HG03280 (cell line): ENCODE data around the gene HPCAL1.
A peak's percentile ranks its signal among the peaks of the same experiment; 100 is the strongest.

Source experiments
- ATAC-seq: cut with Tn5 transposase; IDR thresholded peaks from one replicate; pipeline ENCODE4 v1.9.1; 2021; ENCODE audit warnings: mild to moderate bottlenecking, moderate library complexity; ENCODE audit not compliant: unreplicated experiment

The HPCAL1 gene

DNA sequence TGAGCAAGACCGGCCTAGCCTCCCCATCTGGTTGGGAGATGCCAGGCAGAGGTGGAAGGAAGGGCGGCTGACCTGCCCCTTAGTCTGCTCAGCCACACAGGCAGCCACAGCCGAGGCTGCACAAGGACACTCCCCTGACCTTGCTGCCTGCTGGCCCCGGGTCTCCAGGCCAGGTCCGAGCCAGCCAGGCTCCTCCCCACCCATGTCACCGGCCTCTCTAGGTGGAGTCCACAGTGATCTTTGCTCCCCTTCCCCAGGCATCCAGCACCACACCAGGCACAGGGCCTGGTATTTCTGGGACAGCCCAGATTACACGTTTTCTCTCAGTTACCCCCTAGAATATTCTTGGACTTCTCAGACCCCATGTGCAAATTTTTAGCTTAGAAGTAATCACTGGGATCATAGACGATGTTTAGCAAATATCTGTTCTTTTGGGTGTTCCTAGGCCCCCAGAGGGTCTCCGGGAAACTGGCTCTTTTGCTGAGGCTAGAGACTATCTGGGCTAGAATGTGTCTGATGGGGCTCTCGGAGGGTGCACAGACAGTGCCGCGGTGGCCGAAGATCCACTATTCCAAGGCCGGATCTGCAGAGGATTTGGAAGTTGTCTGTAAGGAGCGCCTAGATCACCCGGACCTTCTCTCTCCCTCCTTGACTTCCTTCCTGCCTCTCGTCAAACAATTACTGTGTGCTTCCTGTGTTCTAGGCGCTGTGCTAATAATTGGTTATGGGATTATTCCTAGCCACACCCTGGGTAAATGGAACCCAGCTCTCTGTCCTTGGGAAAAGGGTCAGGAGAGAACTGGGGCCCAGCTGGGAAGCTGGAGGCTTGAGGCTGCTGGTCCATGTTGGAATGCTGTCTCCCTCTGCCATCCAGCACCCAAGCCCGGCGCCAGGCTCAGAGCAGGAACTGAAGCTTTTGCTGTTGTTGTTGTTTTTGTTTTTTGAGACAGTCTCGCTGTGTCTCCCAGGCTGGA is 98.6 kb downstream of the HPCAL1 start:
- no peak for ATAC-seq

DNA sequence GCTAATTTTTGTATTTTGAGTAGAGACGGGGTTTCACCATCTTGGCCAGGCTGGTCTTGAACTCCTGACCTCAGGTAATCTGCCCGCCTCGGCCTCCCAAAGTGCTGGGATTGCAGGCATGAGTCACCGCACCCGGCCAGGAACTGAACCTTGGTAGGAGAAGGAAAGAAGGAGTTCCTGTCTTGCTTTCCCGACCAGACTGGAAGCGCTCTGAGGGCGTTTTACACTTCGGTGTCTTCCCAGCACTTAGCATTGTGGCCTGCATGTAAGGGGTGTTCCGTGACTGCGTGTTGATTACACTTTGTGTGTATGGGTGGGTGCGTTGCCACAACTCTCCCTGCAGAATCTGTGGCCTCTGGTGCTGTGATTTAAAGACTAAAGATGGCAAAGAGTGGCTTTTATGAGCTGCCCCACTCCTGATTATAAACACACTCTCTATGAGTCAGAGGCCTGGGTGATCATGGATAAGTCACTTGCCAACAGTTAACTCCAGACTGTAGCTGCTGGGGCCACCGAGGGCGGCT is 99.4 kb downstream of the HPCAL1 start:
- no peak for ATAC-seq

DNA sequence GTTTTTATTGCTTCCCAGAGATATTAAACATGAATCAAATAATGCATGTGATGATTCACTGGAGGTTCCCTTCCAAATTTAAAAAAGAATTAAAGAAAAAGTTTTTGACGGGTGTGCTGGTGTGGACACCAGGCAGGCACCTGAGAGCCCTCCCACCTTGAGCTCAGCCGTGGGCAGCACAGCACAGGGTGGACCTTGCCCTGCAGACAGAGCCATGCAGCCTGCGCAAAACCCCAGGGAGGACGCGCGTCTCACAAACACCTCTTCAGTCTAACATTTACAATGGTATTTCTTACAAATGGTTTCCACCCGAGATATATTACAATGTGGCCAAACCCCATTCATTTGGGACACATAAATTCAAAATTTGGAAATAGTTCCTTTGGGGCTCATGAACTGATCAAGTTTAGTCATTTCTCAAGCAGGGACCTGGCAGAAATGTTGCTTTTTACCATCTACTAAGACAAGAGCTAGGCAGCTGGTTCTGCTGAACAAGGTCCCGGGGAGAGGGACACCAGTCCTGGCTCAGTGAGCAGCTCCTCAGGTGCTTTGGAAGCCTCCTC is 100.0 kb downstream of the HPCAL1 start:
- no peak for ATAC-seq

DNA sequence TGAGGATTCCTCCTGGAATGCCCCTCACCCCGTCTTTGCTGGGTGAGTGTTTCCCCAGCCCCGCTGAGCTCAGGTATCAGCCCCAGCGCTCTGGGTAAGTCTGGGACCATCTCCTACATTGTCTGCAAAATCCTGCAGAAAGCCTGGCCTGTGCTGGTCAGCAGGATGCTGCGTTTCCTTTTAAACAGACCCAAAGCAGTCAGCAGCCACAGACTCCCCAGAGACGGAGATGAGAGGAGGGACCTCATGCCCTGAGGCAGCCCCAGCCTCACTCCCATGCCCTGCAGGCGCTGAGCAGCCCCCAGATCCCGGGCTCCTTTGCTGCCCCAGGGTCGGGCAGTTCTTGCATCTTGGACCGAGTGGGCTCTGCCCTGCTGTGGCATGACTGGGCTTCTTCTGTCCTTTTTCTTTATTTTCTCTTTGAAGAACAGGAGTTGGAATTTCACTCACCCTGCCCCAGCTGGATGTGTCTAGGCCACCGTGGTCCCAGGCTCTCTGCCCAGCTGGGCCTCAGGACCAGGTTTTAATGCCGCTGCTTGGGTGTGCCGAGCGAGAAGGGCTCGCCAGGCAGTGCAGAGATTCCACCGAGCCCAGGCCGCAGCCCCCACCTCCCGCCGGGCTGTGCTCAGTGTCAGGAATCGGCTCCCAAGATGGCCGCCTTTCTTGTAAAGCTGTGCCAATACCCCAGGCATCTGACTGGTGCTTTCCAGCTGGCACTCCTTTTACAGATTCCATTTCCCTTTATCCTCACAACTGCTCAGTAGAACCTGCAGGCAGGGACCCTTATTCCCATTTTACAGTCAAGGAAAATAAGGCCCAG is 101.8 kb downstream of the HPCAL1 start:
- ATAC-seq: no peak

DNA sequence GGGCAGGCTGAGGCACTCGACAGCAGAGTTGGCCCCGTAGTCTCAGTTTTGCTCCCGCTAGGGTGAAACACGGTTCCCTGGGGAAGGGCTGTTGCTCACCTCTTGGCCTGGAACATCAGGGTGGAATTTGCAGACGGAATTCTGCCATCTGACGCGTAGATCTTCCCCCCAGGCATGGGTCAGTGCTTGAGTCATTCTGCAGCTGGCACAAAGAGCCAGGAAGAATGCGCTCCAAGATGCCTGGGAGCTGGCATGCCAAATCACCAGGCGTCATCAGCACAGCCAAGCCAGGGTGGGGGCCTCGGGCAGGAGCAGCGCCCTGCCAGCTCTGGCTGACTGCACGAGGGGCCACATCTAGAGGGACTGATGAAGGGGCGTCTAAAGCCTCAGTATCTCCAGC is 102.7 kb downstream of the HPCAL1 start:
- ATAC-seq: no peak

DNA sequence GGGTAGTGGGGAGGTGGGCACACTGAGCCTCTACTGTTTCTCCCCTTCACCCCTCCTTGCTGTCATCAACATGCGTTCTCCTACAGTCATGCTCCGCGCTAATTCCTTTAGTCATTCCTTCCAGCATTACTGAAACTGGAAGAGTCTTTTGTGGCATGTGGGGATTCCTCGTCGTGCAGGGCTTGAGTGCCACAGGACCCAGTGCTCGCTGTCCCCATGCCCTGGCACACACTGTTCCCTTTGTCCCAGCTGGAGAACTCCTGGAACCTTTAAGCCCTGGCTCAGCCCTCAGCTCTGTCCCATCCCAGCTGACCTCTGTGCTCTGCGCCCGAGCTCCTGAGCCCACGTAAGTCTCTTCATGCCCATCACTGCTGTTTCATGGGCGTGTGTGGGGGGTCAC is 103.3 kb downstream of the HPCAL1 start:
- ATAC-seq: no peak

DNA sequence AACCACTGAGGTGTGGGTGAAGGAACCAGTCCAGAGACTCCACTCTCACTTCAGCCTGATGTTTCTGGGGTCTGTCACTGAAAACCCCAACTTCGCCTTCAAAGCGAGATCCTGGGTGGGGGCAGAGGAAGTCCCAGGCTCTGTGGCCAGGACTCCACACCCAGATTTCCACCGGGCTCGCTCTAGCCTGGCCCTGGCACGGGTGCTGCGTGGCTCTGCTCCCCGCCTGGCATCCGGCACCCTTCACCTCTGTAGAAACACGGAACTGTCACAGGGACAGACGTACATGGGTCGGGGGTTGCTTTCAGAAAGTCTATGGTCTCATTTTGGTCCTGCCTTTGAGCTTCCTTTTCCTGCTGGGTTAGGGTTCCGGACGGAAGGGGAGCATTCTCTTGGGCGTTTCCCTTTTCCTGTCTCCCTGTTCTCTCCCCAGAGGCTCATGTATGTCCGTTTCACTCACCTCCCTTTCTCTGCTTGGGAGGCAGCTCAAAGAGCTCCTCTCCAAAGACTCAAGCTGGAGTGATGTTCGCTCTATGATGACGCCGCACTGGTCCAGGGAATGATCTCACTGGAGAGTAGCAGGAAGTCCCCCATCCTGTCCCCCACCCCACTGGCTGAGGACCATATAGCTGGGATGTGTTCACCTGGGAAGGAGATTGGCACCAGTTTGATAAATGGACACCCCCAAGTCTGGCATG is 103.9 kb downstream of the HPCAL1 start:
- no peak for ATAC-seq

DNA sequence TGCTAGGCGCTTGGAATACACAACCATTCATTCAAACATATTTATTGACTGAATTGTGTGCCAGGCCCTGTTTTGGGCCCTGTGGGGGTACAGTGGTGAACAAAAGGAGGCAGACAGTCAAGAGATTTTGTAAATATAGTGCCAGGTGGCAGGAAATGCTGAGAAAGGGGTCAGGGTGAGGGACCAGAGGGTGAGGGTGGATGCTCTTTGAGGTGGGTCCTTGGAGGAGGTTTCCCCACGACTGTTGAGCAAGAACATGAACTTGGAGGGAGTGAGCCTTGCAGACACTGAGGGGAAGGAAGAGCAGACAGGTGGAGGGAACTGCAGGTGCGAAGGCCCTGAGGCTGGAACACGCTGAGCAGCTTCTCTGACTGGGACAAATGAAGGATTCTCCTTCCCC is 104.7 kb downstream of the HPCAL1 start:
- ATAC-seq: no peak

DNA sequence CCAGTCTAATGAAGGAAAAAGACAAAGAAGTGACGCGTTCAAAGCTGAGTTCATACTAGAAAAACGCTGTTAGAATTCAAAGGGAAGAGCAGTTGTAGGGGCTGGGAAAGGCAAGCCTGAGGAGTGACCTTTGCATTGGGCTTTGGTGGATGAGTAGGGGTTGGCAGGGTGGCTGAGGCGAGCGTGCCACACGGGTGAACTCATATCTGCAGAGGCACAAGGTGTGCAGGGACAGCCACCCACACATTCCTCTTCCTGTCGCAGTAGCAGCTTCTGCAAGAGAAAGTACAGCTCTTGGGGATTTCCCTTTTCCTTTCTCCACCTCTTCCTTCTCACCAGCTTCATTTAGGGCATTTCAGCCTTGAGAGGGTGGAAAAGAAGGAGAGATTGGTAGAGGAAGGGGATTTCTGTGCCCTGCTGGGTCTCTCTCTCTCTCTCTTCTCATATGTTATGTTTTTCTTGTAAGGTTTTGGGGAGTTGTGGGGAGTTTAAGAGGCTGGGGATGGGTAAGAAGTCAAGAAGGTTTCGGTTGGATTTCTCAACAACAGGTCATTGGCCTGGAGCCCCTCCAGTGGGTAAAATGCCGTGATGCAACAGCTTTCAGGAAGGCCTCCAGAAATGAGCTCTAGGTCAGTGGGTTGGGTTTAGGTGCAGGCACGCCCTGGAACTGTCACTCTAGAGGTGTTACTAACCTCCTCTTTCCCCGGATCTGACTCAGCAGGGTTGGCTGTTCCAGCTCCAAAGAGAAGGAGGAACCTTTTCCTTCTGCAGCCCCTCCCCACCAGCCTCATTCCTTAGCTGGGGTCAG is 105.3 kb downstream of the HPCAL1 start:
- ATAC-seq: peak; percentile 33

DNA sequence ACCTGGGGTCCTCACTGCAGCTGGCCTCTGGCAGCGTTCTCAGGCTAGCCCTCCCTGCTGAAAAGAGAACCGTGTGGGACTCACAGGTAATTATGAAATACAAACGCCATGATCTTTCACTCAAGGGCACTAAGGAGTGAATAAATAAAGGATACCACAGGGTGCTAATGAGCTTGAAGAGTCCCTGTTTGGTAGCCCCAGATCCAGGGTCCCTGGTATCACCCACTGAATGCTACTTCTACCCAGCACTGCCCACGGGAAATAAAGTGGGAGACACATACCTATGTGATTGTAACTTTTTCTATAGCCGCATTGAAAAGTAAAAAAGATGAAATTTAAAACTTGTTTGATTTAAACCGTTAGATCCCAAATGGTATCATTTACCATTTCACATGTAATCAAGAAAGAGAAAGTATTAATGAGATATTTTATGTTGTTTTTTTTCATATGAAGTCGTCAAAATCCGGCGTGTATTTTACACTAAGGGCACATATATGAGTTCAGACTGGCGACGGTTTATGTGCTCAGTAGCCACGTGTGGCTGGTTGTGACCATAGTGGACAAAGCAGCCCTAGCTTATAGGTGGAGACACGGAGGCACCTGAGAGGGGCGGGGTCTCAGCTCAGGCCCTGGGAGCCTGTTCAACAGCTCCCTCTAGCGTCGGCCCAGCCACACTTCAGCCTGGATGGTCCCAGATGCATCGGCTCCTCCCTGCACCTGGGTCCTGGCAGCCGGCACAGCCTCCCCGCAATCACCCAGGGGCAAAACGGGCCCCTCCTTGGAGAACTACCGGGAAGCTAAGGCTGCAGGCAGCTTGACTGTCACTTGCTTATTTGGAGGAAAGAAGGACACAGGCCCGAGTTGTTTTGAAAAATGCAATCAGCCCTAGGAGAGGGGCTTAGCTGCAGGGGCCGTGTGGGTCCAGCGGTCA is 106.2 kb downstream of the HPCAL1 start:
- ATAC-seq: peak; percentile 71

DNA sequence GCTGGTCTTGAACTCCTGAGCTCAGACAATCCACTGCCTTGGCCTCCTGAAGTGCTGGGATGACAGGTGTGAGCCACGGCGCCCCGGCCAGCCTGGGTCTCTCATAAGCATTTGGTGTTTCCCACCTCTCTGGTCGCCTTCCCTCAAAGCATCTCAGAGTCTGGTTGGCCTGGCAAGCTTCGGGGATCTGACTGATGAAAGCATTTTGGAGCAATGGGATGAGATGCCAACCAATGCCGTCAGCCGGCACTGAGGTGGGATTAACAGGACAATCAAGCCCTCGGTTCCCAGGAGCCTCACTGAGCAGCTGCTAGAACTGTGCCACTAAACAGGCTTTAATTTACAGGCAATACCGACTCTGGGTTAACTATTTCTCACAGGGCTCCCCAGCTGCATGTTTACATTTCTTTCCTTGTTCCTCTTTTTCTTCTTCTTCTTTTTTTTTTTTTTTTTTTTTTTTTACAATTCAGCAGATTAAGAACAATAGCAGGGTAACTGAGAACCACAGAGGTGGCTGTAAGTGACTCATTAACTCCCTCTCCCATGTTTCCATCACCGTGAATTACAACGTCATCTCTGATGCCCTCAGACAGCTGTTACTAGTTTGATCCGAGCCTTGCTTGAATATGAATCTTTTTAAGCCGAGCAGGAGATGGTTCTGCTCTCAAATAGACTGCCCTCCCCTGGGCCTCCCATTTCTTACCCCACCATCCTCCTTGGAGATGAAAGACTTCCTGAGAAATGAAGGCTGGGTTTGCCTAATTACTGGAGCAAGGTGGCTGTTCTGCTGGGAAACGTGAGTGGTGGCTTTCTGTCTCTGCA is 107.5 kb downstream of the HPCAL1 start:
- ATAC-seq: peak; percentile 44

DNA sequence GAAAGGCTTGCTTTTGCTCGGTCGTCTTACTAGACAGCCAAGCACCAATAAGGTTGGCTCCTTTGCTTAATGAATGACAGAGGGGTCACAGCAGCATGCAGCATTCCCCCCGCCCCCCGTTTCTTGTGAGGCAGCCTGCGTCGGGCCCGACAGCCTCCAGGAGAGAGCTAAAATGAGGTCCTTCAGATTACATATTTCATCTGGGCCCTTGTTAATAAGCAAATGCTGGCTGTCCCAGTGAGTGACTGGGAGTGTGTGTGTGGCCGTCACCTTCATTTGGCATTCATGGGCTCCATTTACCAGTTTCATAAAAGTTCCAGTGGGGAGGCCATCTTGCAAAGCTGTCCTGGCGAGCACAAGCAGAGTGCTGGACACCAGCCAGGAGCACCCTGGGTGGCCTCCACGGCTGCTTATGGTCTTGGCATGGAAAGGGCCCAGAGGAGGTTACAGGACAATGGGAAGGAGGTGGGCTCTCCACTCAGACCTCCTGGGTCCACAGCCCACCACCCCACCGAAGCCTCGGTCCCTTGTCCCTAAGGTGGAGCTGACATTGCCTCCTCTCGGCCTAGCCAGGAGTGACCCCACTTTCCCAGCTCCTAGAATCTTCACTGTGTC is 108.2 kb downstream of the HPCAL1 start:
- no peak for ATAC-seq

DNA sequence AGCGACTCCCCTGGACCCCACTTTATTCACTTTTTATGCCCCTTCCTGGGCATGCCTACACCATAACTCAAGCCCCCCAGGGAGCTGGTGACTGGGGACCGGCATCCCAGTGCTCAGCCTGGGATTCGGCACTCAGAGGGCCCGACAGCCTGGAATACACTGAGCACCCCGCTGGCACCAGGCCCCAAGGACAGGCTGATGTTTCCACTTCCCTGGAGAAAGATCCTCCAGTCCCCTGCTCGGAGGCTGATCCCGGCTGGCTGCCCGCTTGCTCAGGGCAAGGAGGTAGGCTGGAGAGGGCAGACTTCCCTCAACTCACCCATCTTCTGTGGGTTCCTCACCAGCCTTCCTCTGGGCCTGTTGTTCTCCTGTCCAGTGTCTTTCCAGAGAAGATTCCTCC is 108.9 kb downstream of the HPCAL1 start:
- ATAC-seq: no peak

DNA sequence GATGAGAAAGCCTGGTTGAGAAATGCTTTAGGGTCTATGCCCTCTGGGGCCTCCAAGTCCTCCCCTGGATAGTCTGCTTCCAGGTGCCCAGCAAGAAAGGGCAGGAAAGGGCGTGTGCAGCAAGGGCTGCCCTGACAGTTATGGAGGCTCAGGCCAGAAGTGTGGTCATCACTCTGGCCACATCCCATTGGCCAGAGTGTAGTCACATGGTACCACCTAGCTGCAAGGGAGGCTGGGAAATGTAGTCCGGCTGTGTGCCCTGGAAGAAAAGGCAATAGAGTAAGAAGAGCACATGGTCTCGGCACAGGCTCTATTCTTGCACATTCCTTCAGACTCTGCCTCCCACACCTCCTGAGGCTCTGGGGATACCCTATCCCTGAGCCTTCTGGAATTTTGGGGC is 109.7 kb downstream of the HPCAL1 start:
- ATAC-seq: peak; percentile 36

DNA sequence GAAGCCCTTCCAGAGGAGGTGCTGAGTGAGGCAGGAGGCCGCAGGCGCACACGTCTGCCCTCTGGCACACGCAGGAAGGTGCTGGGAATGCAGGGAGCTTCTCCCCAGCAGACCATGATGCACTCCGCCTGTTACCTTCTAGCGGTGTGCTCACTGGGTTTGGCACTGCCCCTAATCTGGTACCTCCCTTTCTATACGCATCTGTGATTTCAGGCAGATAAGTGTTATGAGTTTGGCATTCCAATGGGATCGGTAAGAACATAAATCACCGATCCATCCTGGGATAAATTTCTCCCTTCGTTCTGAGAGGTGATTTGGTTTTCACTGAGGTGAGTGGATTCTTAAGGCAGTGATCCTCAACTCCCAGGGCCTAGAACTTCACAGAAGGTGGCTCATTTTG is 110.8 kb downstream of the HPCAL1 start:
- no peak for ATAC-seq

DNA sequence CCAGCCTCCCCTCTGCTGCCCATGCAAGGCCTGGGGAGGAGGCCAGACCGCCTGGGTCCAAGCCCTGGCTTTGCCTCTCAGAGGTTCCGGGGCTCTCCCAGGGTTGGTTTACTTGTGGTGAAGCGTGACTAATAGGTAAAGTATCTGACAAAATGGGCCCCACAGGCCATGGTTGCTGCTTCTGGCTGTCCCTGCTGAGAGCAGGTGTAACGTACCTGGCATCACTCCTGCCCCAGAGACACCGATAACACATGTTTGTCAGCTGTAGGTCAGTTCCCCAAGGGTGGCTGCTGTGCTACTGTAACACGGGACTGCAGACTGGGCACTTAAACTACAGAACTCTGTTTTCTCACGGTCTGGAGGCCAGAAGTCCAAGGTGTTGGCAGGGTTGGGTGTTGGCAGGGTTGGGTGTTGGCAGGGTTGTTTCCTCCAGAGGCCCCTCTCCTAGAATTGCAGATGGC is 111.3 kb downstream of the HPCAL1 start:
- ATAC-seq: no peak

DNA sequence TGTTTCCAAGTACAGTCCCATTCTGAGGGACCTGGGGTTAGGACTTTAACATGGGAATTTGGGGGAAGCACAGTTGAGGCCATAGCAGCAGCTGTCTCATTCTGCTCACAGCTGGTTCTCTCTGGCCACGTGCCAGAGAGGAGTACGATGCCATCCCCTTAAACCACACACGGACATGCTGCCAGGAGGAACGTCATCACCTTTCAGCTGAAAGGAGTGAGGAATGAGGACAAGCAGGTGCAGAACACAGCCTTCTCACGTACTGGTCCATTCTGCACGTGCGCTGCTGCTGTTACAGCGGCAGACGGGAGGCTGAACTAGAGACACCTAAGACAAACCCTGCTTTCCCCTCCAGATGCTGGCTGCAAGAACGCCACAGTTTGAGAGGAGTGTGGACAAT is 111.9 kb downstream of the HPCAL1 start:
- ATAC-seq: no peak
